Omental fat pad (tissue), 4 donors: ENCODE results near the gene SVEP1. TPM values are rescaled to one million over a fixed set of nuclear protein-coding genes. Genes with fewer than 3 reads are reported as not detected.
"Not testable (repeated sequence)": the region's sequence is repeated elsewhere in the genome, so short reads cannot be mapped to it uniquely, and the experiment has no call there.

Experiments used
- ATAC-seq: fragments of 150-250 bp; one replicate; pipeline ENCODE4 v1.9.1; 2016; ENCODE audit warnings: mild to moderate bottlenecking, moderate library complexity; ENCODE audit not compliant: low FRiP score
- DNase-seq: peaks from one replicate; pipeline ENCODE4 v3.0.0-alpha.2; 2019; ENCODE audit warnings: low spot score
- total RNA-seq, 4 donors: library from RNA; depleted of rRNA; stranded (reverse); fragments of >200 nt; gene quantifications; one replicate each; pipeline ENCODE4 v1.1.0, GENCODE V29; 2016
- TF ChIP-seq, protein P1 (sequence below), 3 donors: fragments of 450-650 bp; IDR thresholded peaks; one replicate each; pipeline ENCODE4 v1.5.1; 2016 to 2017; ENCODE audit warnings: antibody characterized with exemption in 3 of 3, mild to moderate bottlenecking in 3 of 3, moderate library complexity in 2 of 3

The SVEP1 gene
- total RNA-seq, 4 donors from 2014 or later, result 140 to 465 (median 209) TPM

DNA sequence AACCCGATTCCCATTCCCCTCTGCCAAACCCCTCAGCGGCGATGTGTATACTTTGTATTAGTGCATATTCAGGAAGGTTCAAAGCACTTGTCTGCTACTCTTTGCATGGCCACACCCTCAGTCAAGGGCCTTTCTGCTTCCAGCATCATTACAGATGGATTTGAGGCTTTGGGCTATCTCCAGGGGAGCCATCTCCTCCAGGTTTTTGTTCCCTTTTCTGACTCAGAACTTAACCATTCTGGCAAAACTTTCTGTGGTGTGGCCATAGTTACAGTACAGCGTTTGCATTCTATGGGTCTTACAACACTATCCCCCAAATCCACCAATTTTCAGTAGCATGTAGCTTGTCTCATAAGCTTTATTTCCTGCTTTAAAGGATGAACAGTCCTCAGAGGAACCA is 36.0 kb upstream of the SVEP1 start:
- no peak for DNase-seq
- TF ChIP-seq, protein P1, sequence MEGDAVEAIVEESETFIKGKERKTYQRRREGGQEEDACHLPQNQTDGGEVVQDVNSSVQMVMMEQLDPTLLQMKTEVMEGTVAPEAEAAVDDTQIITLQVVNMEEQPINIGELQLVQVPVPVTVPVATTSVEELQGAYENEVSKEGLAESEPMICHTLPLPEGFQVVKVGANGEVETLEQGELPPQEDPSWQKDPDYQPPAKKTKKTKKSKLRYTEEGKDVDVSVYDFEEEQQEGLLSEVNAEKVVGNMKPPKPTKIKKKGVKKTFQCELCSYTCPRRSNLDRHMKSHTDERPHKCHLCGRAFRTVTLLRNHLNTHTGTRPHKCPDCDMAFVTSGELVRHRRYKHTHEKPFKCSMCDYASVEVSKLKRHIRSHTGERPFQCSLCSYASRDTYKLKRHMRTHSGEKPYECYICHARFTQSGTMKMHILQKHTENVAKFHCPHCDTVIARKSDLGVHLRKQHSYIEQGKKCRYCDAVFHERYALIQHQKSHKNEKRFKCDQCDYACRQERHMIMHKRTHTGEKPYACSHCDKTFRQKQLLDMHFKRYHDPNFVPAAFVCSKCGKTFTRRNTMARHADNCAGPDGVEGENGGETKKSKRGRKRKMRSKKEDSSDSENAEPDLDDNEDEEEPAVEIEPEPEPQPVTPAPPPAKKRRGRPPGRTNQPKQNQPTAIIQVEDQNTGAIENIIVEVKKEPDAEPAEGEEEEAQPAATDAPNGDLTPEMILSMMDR (IDR thresholded peaks at IDR 0.05), result no peak
- no peak for ATAC-seq

DNA sequence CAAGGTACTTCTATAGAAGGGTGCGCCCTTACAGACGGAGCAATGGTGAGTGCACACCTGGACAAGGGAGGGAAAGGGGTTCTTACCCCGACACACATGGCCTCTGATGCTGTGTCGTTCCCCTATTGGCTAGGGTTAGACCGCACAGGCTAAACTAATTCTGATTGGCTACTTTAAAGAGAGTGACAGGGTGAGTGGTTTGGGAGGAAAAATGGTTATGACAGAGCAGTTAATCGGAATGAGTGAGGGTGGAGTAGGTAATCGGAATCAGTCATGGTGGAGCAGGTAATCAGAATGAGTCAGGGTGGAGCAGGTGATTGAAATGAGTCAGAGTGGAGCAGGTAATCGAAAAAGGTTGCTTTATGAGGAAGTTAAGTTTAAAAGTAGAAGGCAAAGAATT is 35.0 kb upstream of the SVEP1 start:
- DNase-seq, result not testable (repeated sequence)

DNA sequence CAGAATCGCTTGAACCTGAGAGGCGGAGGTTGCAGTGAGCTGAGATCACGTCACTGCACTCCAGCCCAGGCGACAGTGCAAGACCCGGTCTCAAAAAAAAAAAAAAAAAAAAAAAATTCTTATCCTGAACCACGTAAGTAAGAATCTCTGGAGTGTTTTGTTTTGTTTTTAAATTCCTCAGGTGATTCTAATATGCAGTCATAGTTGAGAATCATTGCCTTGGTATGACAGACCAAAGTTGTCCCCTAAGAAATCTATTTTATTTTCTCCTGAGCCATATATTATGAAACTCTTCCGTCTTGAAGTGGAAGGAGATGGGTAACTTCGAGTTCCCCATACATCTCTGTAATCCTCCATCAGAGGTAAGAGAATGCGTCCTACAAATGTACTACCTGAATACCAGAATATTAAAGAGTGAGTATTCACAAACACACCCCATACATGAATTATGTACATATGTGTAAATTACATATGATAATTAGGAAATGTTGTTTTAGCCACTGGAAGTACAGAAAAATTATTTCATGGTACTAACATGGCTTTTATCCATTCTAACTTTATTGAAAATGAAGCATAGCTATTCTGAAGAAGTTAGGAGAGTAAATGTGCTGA is 26.7 kb upstream of the SVEP1 start:
- TF ChIP-seq, protein P1 (IDR thresholded peaks at IDR 0.05), result no peak
- ATAC-seq, result no peak
- no peak for DNase-seq

More for the DNA sequence above, 35.0 kb upstream of the SVEP1 start:
- ATAC-seq, result not testable (repeated sequence)

DNA sequence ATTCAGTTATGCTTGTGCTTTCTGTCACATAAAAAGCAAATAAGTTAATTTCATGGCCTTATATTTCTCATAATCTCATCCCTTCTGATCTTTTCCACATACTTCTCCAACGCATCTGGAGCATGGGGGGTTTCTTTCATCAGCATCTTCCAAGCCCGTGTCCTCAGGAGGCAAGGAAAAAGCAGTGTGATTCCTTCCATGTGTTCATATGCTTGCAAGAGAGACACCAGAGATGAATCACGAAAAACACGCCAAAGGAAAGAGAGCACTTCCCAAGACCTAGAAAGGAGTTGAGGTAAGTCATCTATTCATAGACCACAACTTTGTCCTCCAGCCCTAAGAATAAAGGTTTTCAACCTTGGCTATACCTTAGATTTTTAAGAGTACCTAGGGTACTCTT is 26.0 kb upstream of the SVEP1 start:
- ATAC-seq, result no peak
- TF ChIP-seq, protein P1 (IDR thresholded peaks at IDR 0.05), result no peak

DNA sequence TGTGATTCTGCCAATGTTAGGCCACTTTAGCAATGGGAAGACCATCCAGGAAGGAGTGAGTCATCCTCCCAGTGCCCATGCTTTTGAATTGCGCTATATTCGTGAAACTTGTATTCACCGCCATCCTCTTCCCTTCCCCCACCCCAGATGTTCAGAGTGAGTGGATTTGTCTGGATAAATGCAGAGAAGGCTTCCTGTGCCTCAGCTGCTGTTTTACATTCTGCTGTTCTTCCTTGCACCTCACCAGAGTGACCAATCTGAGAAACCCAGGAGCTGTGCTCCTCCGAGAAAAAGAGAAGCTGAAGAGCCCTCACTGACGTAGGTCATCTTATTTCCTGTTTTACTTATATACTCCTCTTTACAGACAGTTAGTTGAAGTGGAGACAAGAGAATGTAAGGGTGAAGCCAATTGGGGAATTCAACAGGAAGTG is 24.6 kb upstream of the SVEP1 start:
- TF ChIP-seq, protein P1 (IDR thresholded peaks at IDR 0.05), result no peak
- ATAC-seq, result no peak
- DNase-seq, result no peak

More for the DNA sequence above, 26.0 kb upstream of the SVEP1 start:
- no peak for DNase-seq

DNA sequence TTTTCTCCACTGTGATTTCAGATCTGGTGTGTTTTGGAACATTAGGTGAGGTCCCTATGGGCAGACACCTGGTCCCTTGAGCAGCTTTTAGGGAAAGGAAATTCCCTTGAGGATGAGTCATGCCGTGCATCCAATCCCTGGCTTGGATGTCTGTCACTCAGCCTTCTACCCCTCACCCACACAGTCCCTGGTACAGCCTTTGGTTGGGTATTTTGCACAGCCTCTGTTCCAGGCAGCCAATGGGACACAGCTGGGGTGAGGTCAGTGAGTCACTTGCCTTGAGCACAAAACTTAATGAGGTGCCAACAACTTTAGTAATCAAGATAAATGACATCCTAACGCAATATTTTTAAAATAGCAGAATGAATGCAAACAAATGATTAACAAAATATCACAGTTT is 22.7 kb upstream of the SVEP1 start:
- no peak for ATAC-seq
- DNase-seq, result no peak
- TF ChIP-seq, protein P1 (IDR thresholded peaks at IDR 0.05), result no peak

DNA sequence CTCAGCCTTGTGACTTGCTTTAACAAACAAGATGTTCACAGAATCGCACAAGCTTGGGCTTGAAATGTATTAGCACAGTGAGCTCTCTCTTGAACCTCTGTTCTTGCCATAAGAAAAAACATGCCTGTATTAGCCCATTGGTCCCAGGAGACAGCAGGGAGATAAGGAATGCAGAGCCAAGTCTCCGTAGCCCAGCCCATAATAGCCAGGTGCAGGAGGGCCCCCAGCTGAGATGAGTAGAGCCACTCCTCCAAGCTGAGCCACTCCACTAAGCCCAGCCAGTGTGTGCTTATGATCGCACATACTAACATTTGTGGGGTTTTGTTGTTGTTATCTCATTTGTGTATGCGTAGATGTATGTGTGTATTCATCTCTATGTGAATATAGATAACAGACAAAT is 21.6 kb upstream of the SVEP1 start:
- TF ChIP-seq, protein P1 (IDR thresholded peaks at IDR 0.05), result no peak
- no peak for ATAC-seq

More for the DNA sequence above, 21.6 kb upstream of the SVEP1 start:
- no peak for DNase-seq
